Endothelial cell of umbilical vein (primary cell): ENCODE results near the gene CEACAM16. TPM values are rescaled to one million over a fixed set of nuclear protein-coding genes. Genes with fewer than 3 reads are reported as not detected.

ENCODE experiments used
- BruUV-seq: library from RNA; stranded (reverse); fragments of 400-500 nt; replicated peaks from 2 replicates; lab custom pipeline; 2021; lab: Mats Ljungman, UMichigan
- CTCF ChIA-PET: fragments of 300-600, 350-600 bp; sonication (Branson Sonifier 250); formaldehyde crosslinking; loops from one replicate; lab custom pipeline; 2021; ENCODE audit warnings: antibody characterized with exemption, inconsistent platforms; lab: Charles Lee
- POLR2A ChIA-PET: fragments of 300-600, 350-600 bp; sonication (Branson Sonifier 250); formaldehyde crosslinking; loops from one replicate; lab custom pipeline; 2021; ENCODE audit warnings: antibody characterized with exemption, inconsistent platforms; lab: Charles Lee
- DNase-seq: peaks from one replicate; pipeline ENCODE4 v3.0.0-alpha.2; 2011; ENCODE audit warnings: low read depth, low spot score
- FAIRE-seq: peaks from 2 replicates; lab custom pipeline; 2011; peaks lifted over from hg19 to GRCh38; lab: Jason Lieb, UNC
- H2AFZ ChIP-seq: 2 replicates; pipeline ENCODE4 v1.6.0; 2012; ENCODE audit warnings: low read depth, low read length, control low read depth, inconsistent platforms
- H3K27ac ChIP-seq: 2 replicates; pipeline ENCODE4 v1.5.1; 2011; ENCODE audit warnings: low read depth, mild to moderate bottlenecking, control low read depth, low read length, moderate library complexity; ENCODE audit not compliant: insufficient read depth
- H3K27me3 ChIP-seq, 2 experiments: 2 replicates each; pipeline versions ENCODE4 v1.6.0 to v1.6.1; 2011; ENCODE audit warnings: low read length in 2 of 2, mixed read lengths in 1 of 2; ENCODE audit not compliant: control insufficient read depth in 2 of 2, insufficient read depth in 2 of 2
- H3K36me3 ChIP-seq, 2 experiments: 2 replicates in 1 of 2; 3 replicates in 1 of 2; pipeline ENCODE4 v1.5.1; 2011; ENCODE audit warnings: low read length in 2 of 2, mild to moderate bottlenecking in 1 of 2, moderate library complexity in 1 of 2; ENCODE audit not compliant: control insufficient read depth in 2 of 2, insufficient read depth in 2 of 2; ENCODE audit errors: extremely low read depth in 1 of 2
- H3K4me1 ChIP-seq: 3 replicates; pipeline ENCODE4 v1.5.1; 2011; ENCODE audit warnings: mild to moderate bottlenecking, low read length; ENCODE audit not compliant: control insufficient read depth, insufficient read depth; ENCODE audit errors: extremely low read depth
- H3K4me2 ChIP-seq: 2 replicates; pipeline ENCODE4 v1.6.1; 2011; ENCODE audit warnings: low read length, control low read depth, mixed read lengths; ENCODE audit not compliant: insufficient read depth
- H3K4me3 ChIP-seq, 3 experiments: fragments of 200-600 bp in 1 of 3; sonication (generic), shearing (Covaris generic) in 1 of 3; replicated peaks in 1 of 3; 2 replicates each; pipeline ENCODE4 v1.5.1; 2011 to 2016; ENCODE audit warnings: control low read depth in 3 of 3, low read length in 3 of 3, mild to moderate bottlenecking in 2 of 3, inconsistent platforms in 1 of 3, low read depth in 1 of 3, moderate library complexity in 1 of 3; ENCODE audit not compliant: insufficient read depth in 1 of 3
- H3K79me2 ChIP-seq: 2 replicates; pipeline ENCODE4 v1.6.0; 2012; ENCODE audit warnings: low read length, inconsistent platforms; ENCODE audit not compliant: control insufficient read depth, insufficient read depth
- H3K9ac ChIP-seq: replicated peaks from 2 replicates; pipeline ENCODE3; 2011; ENCODE audit warnings: low read length, control low read depth; ENCODE audit not compliant: insufficient read depth; ENCODE audit errors: extremely low read depth
- H3K9me1 ChIP-seq: replicated peaks from 3 replicates; pipeline ENCODE4 v1.6.0; 2011; ENCODE audit warnings: mild to moderate bottlenecking, low read length; ENCODE audit not compliant: control insufficient read depth, insufficient read depth; ENCODE audit errors: extremely low read depth
- H3K9me3 ChIP-seq: replicated peaks from 2 replicates; pipeline ENCODE4 v1.5.1; 2012; ENCODE audit warnings: low read length, inconsistent platforms; ENCODE audit not compliant: control insufficient read depth, insufficient read depth
- H4K20me1 ChIP-seq: replicated peaks from 2 replicates; pipeline ENCODE3; 2011; ENCODE audit warnings: mild to moderate bottlenecking, low read length; ENCODE audit not compliant: control insufficient read depth, insufficient read depth; ENCODE audit errors: extremely low read depth
- EZH2 ChIP-seq: IDR thresholded peaks from 2 replicates; pipeline ENCODE4 v1.6.1; 2012; ENCODE audit warnings: borderline replicate concordance, low read depth, mild to moderate bottlenecking, moderate library complexity, low read length, inconsistent platforms; ENCODE audit not compliant: severe bottlenecking
- FOS ChIP-seq: IDR thresholded peaks from 2 replicates; pipeline ENCODE4 v1.6.1; 2011; ENCODE audit warnings: mild to moderate bottlenecking, low read length, moderate library complexity, borderline replicate concordance; ENCODE audit not compliant: insufficient read depth
- GATA2 ChIP-seq: IDR thresholded peaks from 2 replicates; pipeline ENCODE4 v1.7.0; 2011; ENCODE audit warnings: low read depth, mild to moderate bottlenecking, moderate library complexity, mixed read lengths, low read length; ENCODE audit not compliant: insufficient read length, insufficient read depth
- JUN ChIP-seq: IDR thresholded peaks from 2 replicates; pipeline ENCODE4 v1.6.1; 2011; ENCODE audit warnings: borderline replicate concordance, low read depth; ENCODE audit not compliant: insufficient read length, insufficient read depth
- MYC ChIP-seq: IDR thresholded peaks from one replicate; pipeline ENCODE4 v1.6.1; 2011; ENCODE audit warnings: mild to moderate bottlenecking, low read depth, low read length
- POLR2A ChIP-seq: IDR thresholded peaks from 2 replicates; pipeline ENCODE4 v1.6.1; 2012; ENCODE audit warnings: low read depth, mild to moderate bottlenecking, control low read depth, low read length
- POLR2AphosphoS5 ChIP-seq: IDR thresholded peaks from 2 replicates; pipeline ENCODE4 v1.6.1; 2012; ENCODE audit warnings: low read depth, mild to moderate bottlenecking, control low read depth, low read length, moderate library complexity; ENCODE audit not compliant: insufficient read depth
- dilution Hi-C: fragments of 300-500 bp; cut with MboI; formaldehyde crosslinking; loops from one replicate; pipeline ENCODE4 v1.15.0; 2019; ENCODE audit warnings: low sequenced_read_pairs; ENCODE audit not compliant: extremely low pct_ligation_motif_present
- intact Hi-C: fragments of 100-400 bp; cut with micrococcal nuclease; formaldehyde crosslinking; loops from one replicate; pipeline ENCODE4 v1.10.0; 2022
- polyA plus RNA-seq, 4 experiments: library from polyadenylated mRNA; depleted of rRNA in 3 of 4; stranded (reverse) in 3 of 4; unstranded in 1 of 4; fragments of >200 nt; gene quantifications; 2 replicates each; pipeline versions ENCODE4 v1.2.1 to v1.2.3, GENCODE V29; 2011 to 2012; ENCODE audit warnings: missing spikeins in 1 of 4
- total RNA-seq: library from RNA; stranded (reverse); gene quantifications from 2 replicates; pipeline ENCODE4 v1.2.3, GENCODE V29; 2021
- TF ChIP-seq, protein P1 (sequence below): IDR thresholded peaks from 2 replicates; pipeline ENCODE4 v1.6.1; 2011; ENCODE audit not compliant: insufficient read depth, insufficient read length

CEACAM16 gene
- total and polyA plus RNA-seq, 2 donors (not counting 3 experiments of a cell fraction or from before 2014, with no cell fraction given) = not detected

- no peak for TF ChIP-seq EZH2
- no peak for TF ChIP-seq POLR2AphosphoS5
- no peak for TF ChIP-seq MYC
- no peak for TF ChIP-seq GATA2
- TF ChIP-seq, protein P1, sequence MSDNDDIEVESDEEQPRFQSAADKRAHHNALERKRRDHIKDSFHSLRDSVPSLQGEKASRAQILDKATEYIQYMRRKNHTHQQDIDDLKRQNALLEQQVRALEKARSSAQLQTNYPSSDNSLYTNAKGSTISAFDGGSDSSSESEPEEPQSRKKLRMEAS = no peak
- TF ChIP-seq FOS = no peak
- no peak for TF ChIP-seq JUN
- TF ChIP-seq POLR2A = no peak
- no peak overlapping the region for H2AFZ ChIP-seq
- H3K27ac ChIP-seq = no peak overlapping the region
- no peak for DNase-seq
- peaks cover 7% of the 10 kb centered on the region for H3K4me1 ChIP-seq
- H3K9me3 ChIP-seq = no peaks in the 10 kb centered on the region
- no peaks in the 10 kb centered on the region for H4K20me1 ChIP-seq
- dilution Hi-C loops (no loop called here), intact Hi-C loops (no loop called here)
- no peaks in the 10 kb centered on the region for H3K9me1 ChIP-seq
- ChIA-PET CTCF (interaction anchor here (1.5 to 13.3 kb wide), 6 partner anchors 43 to 188 kb away, joined by 3 to 272 read pairs (median 6); no protein-coding TSS in a partner anchor), POLR2A (no interaction called here)
- H3K4me2 ChIP-seq = no peak overlapping the region
- H3K4me3 ChIP-seq = no peak overlapping the region
- no peak for FAIRE-seq
- H3K36me3 ChIP-seq = peaks cover 46 to 49% of the 10 kb centered on the region in 2 experiments
- H3K79me2 ChIP-seq = peaks cover 42% of the 10 kb centered on the region
- H3K27me3 ChIP-seq = no peaks in the 10 kb centered on the region
- H3K9ac ChIP-seq = no peak overlapping the region
- no TSS peak for BruUV-seq
Measured at GRCh38 chr19:44653343-44653742, 45.6 kb upstream of the CEACAM16 start.
